Measurements from ENCODE around the gene NDUFS2. TPM values are rescaled to one million over a fixed set of nuclear protein-coding genes. Genes with fewer than 3 reads are reported as not detected.

Gene NDUFS2
- total RNA-seq, 2 experiments from 2014 or later, result 74.2 to 82.1 TPM

DNA sequence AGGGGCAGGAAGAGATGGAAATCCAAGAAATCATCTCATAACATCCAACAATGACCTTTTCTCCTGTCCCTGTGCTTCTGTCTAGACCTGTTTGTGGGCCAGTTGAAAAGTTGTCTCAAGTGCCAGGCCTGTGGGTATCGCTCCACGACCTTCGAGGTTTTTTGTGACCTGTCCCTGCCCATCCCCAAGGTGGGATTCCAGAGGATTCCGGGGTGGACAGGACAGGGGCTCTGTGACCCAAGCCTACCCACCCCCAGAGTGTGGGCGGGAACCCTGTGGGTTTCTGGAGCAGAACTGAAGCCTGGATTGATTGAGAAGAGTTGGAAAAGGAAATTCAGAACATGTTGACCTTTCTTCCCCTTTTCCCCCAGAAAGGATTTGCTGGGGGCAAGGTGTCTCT, 38.4 kb upstream of the NDUFS2 start:
- Mint-ChIP-seq H3K4me1 (peaks cover 68% of the 10 kb centered on the region), H3K36me3 (ENCODE audit: low read depth) (peaks cover 34% of the 10 kb centered on the region), H3K4me3 (no peak overlapping the region), H3K9me3 (no peaks in the 10 kb centered on the region), H3K27ac (no peak overlapping the region), H3K27me3 (no peaks in the 10 kb centered on the region)
- ChIA-PET POLR2A (no interaction called here), CTCF (interaction anchor here (1.2 to 1.8 kb wide), 2 partner anchors 36 to 118 kb away, joined by 3 read pairs; partner anchors contain the start of gene USF1)
- DNase-seq, result no peak

- ChIA-PET POLR2A (no interaction called here), CTCF (interaction anchor here (0.6 to 4.7 kb wide), 22 partner anchors 8 to 217 kb away, joined by 3 to 30 read pairs (median 5); partner anchors contain the start of genes ARHGAP30, B4GALT3, DEDD and FCER1G)
- Mint-ChIP-seq H3K27ac (peak overlapping the region; percentile 97), H3K27me3 (no peaks in the 10 kb centered on the region), H3K36me3 (ENCODE audit: low read depth) (peaks cover 27% of the 10 kb centered on the region), H3K4me3 (peak overlapping the region; percentile 39), H3K4me1 (peaks cover 59% of the 10 kb centered on the region), H3K9me3 (no peaks in the 10 kb centered on the region)
- DNase-seq, result no peak
Observed at GRCh38 chr1:161164901-161165610, 37.1 kb upstream of the NDUFS2 start.

DNA sequence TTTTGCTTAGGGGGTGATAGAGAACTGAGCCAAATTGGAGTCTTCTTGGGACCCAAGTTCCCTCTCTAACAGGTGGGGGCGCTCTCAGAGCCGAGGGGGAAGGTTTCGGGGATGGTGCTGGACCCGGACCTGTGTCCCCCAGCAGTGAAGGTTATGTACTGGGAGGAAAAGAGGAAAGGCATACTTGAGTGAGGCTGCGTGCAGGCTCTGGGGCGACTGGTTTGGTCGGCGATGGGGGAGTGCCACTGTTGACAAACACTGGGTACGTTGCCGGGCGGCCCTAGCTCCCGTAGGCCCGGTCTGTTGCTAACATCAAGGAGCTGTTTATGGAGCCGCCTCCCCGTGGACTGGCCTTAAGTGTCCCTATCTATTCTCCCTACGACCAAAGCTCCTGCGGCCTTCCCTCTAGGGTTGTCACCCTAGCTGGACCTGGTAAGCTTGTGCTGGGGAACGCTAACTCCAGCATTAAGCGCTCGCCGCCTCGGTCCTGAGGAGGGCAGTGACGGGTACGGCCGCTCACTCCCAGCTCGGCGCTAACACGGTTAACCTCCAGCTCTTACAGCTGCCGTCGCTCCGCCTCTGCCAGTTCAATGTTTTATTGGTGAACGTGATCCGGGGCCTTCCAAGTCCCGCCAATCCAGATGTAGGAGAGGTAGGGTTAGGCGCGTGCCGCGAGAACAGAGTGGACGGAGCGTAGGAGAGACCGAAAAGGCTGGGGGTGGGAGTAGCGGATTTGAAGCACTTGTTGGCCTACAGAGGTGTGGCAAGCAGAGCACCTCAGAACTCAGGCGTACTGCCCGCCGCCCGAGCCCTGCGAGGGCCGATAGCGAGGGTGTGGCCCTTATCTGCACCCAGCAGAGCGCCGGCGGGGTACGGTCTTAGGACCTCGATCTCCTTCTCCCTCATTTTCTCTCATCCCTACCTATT, 36.2 kb upstream of the NDUFS2 start, which contains the start of gene PPOX:
PPOX (plus strand) TSS at position 685 of the 927 bp plus-strand sequence. CDS start 422 bp downstream, outside the sequence.
- DNase-seq, result peak; percentile 98
- Mint-ChIP-seq H3K4me1 (peaks cover 50% of the 10 kb centered on the region), H3K27me3 (no peaks in the 10 kb centered on the region), H3K4me3 (peak within 1 kb of the TSS; percentile 85), H3K27ac (peak within 1 kb of the TSS; percentile 97), H3K9me3 (no peaks in the 10 kb centered on the region), H3K36me3 (ENCODE audit: low read depth) (peaks cover 31% of the 10 kb centered on the region)
- ChIA-PET CTCF (interaction anchor here (0.5 to 4.7 kb wide), 30 partner anchors 9 to 234 kb away, joined by 3 to 30 read pairs (median 4); partner anchors contain the start of genes ARHGAP30, B4GALT3, DEDD and FCER1G), POLR2A (interaction anchor here (0.8 to 1.3 kb wide), 2 partner anchors 16 to 60 kb away, joined by 4 to 6 read pairs; partner anchors contain the start of gene TOMM40L)

GRCh38 chr1:161166669-161167548, 35.3 kb upstream of the NDUFS2 start:
- H3K4me3 Mint-ChIP-seq, result peak overlapping the region; percentile 85
- no peak for DNase-seq
- H3K4me1 Mint-ChIP-seq, result peaks cover 42% of the 10 kb centered on the region
- no peaks in the 10 kb centered on the region for H3K27me3 Mint-ChIP-seq
- peaks cover 30% of the 10 kb centered on the region for H3K36me3 Mint-ChIP-seq (ENCODE audit: low read depth)
- POLR2A ChIA-PET, result interaction anchor here (0.5 to 1.3 kb wide), 2 partner anchors 16 to 147 kb away, joined by 3 to 6 read pairs; no protein-coding TSS in a partner anchor
- CTCF ChIA-PET, result interaction anchor here (0.6 to 4.7 kb wide), 22 partner anchors 9 to 233 kb away, joined by 3 to 30 read pairs (median 6); partner anchors contain the start of genes B4GALT3, DEDD, KLHDC9 and NDUFS2
- H3K27ac Mint-ChIP-seq, result peak overlapping the region; percentile 97
- H3K9me3 Mint-ChIP-seq, result no peaks in the 10 kb centered on the region

DNA sequence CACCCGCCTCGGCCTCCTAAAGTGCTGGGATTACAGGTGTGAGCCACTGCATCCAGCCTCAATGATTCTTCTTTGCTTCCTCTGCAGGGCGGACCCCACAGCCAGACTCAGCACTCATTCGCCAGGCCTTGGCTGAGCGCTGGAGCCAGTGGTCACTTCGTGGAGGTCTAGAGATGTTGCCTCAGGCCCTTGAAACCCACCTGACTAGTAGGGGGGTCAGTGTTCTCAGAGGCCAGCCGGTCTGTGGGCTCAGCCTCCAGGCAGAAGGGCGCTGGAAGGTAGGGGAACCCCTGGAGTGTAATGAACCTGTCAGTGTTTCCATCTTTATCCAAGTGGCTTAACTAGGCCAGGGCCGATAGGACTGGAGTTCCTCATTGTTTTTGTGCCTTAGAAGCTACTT, 33.3 kb upstream of the NDUFS2 start:
- Mint-ChIP-seq H3K27me3 (no peaks in the 10 kb centered on the region), H3K9me3 (no peaks in the 10 kb centered on the region), H3K4me1 (peaks cover 39% of the 10 kb centered on the region), H3K4me3 (no peak overlapping the region), H3K27ac (no peak overlapping the region), H3K36me3 (ENCODE audit: low read depth) (peaks cover 33% of the 10 kb centered on the region)
- CTCF ChIA-PET, result interaction anchor here (1.0 to 4.7 kb wide), 5 partner anchors 8 to 57 kb away, joined by 3 to 30 read pairs (median 5); partner anchors contain the start of genes B4GALT3 and TOMM40L
- POLR2A ChIA-PET, result no interaction called here
- no peak for DNase-seq

- Mint-ChIP-seq H3K4me1 (peaks cover 40% of the 10 kb centered on the region), H3K4me3 (no peak overlapping the region), H3K27me3 (no peaks in the 10 kb centered on the region), H3K9me3 (no peaks in the 10 kb centered on the region), H3K27ac (peak overlapping the region; percentile 57), H3K36me3 (ENCODE audit: low read depth) (peaks cover 47% of the 10 kb centered on the region)
- ChIA-PET POLR2A (no interaction called here), CTCF (interaction anchor here (0.5 to 2.3 kb wide), 3 partner anchors 8 to 283 kb away, joined by 3 to 14 read pairs (median 3); no protein-coding TSS in a partner anchor)
- DNase-seq, result no peak
Observed at GRCh38 chr1:161171191-161171590, 31.0 kb upstream of the NDUFS2 start.

GRCh38 chr1:161171696-161172095, 30.5 kb upstream of the NDUFS2 start:
- CTCF ChIA-PET, result interaction anchor here (2.3 kb wide), 1 partner anchor 10 kb away, joined by 14 read pairs; no protein-coding TSS in a partner anchor
- POLR2A ChIA-PET, result no interaction called here
- no peak for DNase-seq
- Mint-ChIP-seq H3K36me3 (ENCODE audit: low read depth) (peaks cover 50% of the 10 kb centered on the region), H3K4me1 (peaks cover 45% of the 10 kb centered on the region), H3K4me3 (no peak overlapping the region), H3K27ac (no peak overlapping the region), H3K27me3 (no peaks in the 10 kb centered on the region), H3K9me3 (no peaks in the 10 kb centered on the region)

DNA sequence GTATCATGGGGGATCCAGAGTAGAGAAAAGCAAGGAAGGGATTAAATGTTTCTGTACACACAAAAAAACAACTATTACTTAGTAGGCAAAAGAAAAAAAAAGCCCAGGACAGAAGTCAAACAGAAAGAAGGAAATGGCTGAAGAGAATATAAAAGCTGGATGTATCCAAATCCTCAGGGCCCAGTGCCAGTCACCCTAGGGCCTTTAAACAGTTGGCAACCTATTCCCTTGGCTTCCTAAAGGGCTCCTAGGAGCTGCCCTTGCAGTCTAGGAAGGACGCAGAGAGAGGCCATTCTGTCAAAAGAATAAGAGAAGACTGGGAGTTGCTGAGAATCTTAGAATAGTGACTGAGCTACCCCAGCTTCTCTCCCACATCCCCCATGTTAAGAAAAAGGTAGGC, 29.8 kb upstream of the NDUFS2 start:
- H3K4me1 Mint-ChIP-seq, result peaks cover 44% of the 10 kb centered on the region
- POLR2A ChIA-PET, result no interaction called here
- H3K27me3 Mint-ChIP-seq, result no peaks in the 10 kb centered on the region
- CTCF ChIA-PET, result no interaction called here
- H3K36me3 Mint-ChIP-seq (ENCODE audit: low read depth), result peaks cover 50% of the 10 kb centered on the region
- DNase-seq, result no peak
- H3K9me3 Mint-ChIP-seq, result no peaks in the 10 kb centered on the region
- H3K4me3 Mint-ChIP-seq, result no peak overlapping the region
- no peak overlapping the region for H3K27ac Mint-ChIP-seq

DNA sequence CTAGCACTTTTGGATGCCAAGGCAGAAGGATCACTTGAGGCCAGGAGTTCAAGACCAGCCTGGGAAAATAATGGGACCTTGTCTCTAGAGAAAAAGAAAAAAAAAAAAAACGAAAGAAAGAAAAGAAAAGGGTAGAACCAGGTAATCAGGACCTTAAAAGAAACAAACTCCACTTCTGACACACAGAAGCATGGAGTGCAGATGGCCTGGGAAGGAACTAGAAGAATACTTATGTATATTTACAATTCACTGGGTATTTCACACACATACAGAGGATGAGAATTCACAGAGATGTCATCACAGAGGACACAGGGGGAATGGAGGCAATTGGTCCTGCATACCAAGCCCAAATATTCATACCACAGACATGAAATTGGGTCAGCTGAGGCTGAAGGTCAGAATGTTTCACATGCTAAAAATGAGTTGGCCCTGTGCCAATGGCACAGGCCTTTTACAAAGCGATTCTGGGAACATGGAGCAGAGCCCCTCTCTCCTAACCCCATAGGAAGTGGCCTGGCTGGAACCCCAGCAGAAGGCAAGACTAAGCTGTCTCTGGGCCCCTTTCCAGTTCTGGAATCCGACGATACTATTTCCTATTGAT, 29.3 kb upstream of the NDUFS2 start:
- ChIA-PET POLR2A (no interaction called here), CTCF (no interaction called here)
- H3K27me3 Mint-ChIP-seq, result no peaks in the 10 kb centered on the region
- peaks cover 50% of the 10 kb centered on the region for H3K36me3 Mint-ChIP-seq (ENCODE audit: low read depth)
- H3K27ac Mint-ChIP-seq, result no peak overlapping the region
- no peak for DNase-seq
- H3K9me3 Mint-ChIP-seq, result no peaks in the 10 kb centered on the region
- no peak overlapping the region for H3K4me3 Mint-ChIP-seq
- H3K4me1 Mint-ChIP-seq, result peaks cover 47% of the 10 kb centered on the region

DNA sequence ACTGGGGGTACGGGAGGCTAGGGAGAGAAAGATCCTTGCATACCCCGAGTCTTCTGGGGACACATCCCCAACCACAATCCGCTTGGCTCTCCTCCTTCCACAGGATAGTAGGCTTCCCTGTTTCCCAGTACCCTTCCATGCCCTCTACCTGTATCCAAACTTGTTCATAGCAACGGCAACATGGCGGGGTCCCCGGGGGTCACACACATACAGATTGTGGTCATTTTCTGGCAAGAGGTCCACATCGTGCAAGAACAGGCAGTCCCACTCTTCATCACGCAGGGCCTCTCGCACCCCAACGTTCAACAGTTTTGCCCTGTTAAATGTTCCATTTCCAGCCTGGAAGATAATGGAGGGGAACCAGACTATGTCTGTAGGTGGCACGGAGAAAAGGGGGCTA, 28.5 kb upstream of the NDUFS2 start:
- CTCF ChIA-PET, result no interaction called here
- H3K36me3 Mint-ChIP-seq (ENCODE audit: low read depth), result peaks cover 50% of the 10 kb centered on the region
- H3K9me3 Mint-ChIP-seq, result no peaks in the 10 kb centered on the region
- DNase-seq, result no peak
- peaks cover 47% of the 10 kb centered on the region for H3K4me1 Mint-ChIP-seq
- POLR2A ChIA-PET, result no interaction called here
- no peak overlapping the region for H3K27ac Mint-ChIP-seq
- H3K4me3 Mint-ChIP-seq, result no peak overlapping the region
- H3K27me3 Mint-ChIP-seq, result no peaks in the 10 kb centered on the region

DNA sequence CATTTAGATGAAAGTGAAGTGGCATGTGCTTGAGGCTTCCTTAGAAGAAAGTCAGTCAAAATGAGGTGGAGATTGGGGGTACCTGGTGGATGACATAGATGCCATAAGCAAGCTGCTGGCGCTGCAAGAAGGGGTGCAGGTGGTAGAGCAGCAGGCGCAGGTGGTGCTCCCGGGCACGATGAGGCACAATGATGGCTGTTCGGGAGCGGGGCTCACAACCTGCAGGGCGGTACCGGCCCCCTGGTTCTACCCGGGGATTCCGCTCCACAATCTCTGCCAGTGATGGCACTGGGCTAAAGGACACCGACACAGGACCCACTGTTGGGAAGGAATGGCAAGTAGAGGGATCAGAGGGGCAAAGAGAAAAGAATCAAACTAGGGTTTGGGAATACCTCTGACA, 27.3 kb upstream of the NDUFS2 start:
- Mint-ChIP-seq H3K4me1 (peaks cover 53% of the 10 kb centered on the region), H3K27ac (no peak overlapping the region), H3K9me3 (no peaks in the 10 kb centered on the region), H3K27me3 (no peaks in the 10 kb centered on the region), H3K36me3 (ENCODE audit: low read depth) (peaks cover 51% of the 10 kb centered on the region), H3K4me3 (peak overlapping the region; percentile 6)
- CTCF ChIA-PET, result interaction anchor here (3.2 kb wide), 1 partner anchor 9 kb away, joined by 23 read pairs; the partner anchor contains the start of gene PPOX
- POLR2A ChIA-PET, result no interaction called here
- no peak for DNase-seq
